B cell (primary cell): ENCODE data around the gene MAPT. TPM values are rescaled to one million over a fixed set of nuclear protein-coding genes. Genes with fewer than 3 reads are reported as not detected.

Experiments
- ATAC-seq: fragments of 200-7000 bp; cut with Tn5 transposase; one replicate; pipeline ENCODE4 v1.10.0; 2021; ENCODE audit warnings: low read depth, mild to moderate bottlenecking, moderate number of reproducible peaks, moderate library complexity
- CTCF ChIA-PET: fragments of 350-600 bp; sonication (Branson Sonifier 250); formaldehyde crosslinking; loops from one replicate; lab custom pipeline; 2021; ENCODE audit warnings: antibody characterized with exemption, inconsistent platforms; lab: Charles Lee
- POLR2A ChIA-PET: fragments of 350-600 bp; sonication (Branson Sonifier 250); formaldehyde crosslinking; loops from one replicate; lab custom pipeline; 2021; ENCODE audit warnings: antibody characterized with exemption; lab: Charles Lee
- DNase-seq: peaks from one replicate; pipeline ENCODE4 v3.0.0; 2013
- H2AFZ ChIP-seq: 2 replicates; pipeline ENCODE4 v1.6.1; 2012; ENCODE audit warnings: mild to moderate bottlenecking, low read depth, low read length; ENCODE audit not compliant: insufficient read depth, poor library complexity, severe bottlenecking
- H3K27ac ChIP-seq, 2 donors: 1 replicate in 1 of 2; 2 replicates in 1 of 2; pipeline ENCODE4 v1.5.1; 2012 to 2013; ENCODE audit warnings: low read length in 2 of 2, mild to moderate bottlenecking in 2 of 2, moderate library complexity in 1 of 2
- H3K27me3 ChIP-seq, 4 experiments: fragments of 200-600 bp in 1 of 4; sonication (generic) in 1 of 4; replicated peaks in 1 of 4; 1 replicate in 2 of 4; 2 replicates in 2 of 4; pipeline versions ENCODE4 v1.6.1 to v1.7.0; 2013 to 2016; ENCODE audit warnings: low read length in 3 of 4, mild to moderate bottlenecking in 2 of 4, mixed read lengths in 1 of 4, moderate library complexity in 1 of 4; ENCODE audit not compliant: insufficient read depth in 4 of 4, control insufficient read depth in 3 of 4; ENCODE audit errors: control extremely low read depth in 1 of 4
- H3K36me3 ChIP-seq, 2 experiments: replicated peaks in 1 of 2; 1 replicate in 1 of 2; 2 replicates in 1 of 2; pipeline versions ENCODE4 v1.6.1 to v1.7.1; 2013; ENCODE audit warnings: low read length in 1 of 2; ENCODE audit not compliant: insufficient read depth in 2 of 2, control insufficient read depth in 1 of 2; ENCODE audit errors: control extremely low read depth in 1 of 2, extremely low read depth in 1 of 2
- H3K4me1 ChIP-seq, 2 donors: fragments of 200-600 bp in 1 of 2; sonication (generic) in 1 of 2; 1 replicate in 1 of 2; 2 replicates in 1 of 2; pipeline versions ENCODE4 v1.5.1 to v1.6.1; 2013 to 2017; ENCODE audit warnings: low read length in 2 of 2; ENCODE audit not compliant: control insufficient read depth in 2 of 2, insufficient read depth in 2 of 2
- H3K4me2 ChIP-seq: replicated peaks from 2 replicates; pipeline ENCODE3; 2012; ENCODE audit warnings: mild to moderate bottlenecking, low read depth, low read length; ENCODE audit not compliant: poor library complexity, severe bottlenecking
- H3K4me3 ChIP-seq, 5 experiments: fragments of 200-600 bp in 1 of 5; sonication (generic) in 1 of 5; 1 replicate in 3 of 5; 2 replicates in 2 of 5; pipeline versions ENCODE4 v1.5.1 to v1.7.0; 2011 to 2016; ENCODE audit warnings: low read length in 4 of 5, mild to moderate bottlenecking in 4 of 5, low read depth in 2 of 5, control low read depth in 1 of 5, moderate library complexity in 1 of 5; ENCODE audit not compliant: insufficient read depth in 1 of 5; ENCODE audit errors: control extremely low read depth in 1 of 5, extremely low read depth in 1 of 5
- H3K79me2 ChIP-seq: fragments of 200-600 bp; sonication (generic); one replicate; pipeline ENCODE4 v1.6.0; 2016; ENCODE audit warnings: low read length; ENCODE audit not compliant: control insufficient read depth, insufficient read depth
- H3K9ac ChIP-seq: fragments of 200-600 bp; sonication (generic); 2 replicates; pipeline ENCODE4 v1.6.1; 2017; ENCODE audit warnings: mild to moderate bottlenecking, low read length, moderate library complexity
- H3K9me3 ChIP-seq, 3 donors: one replicate each; pipeline versions ENCODE4 v1.6.1 to v1.7.1; 2013; ENCODE audit warnings: low read length in 2 of 3; ENCODE audit not compliant: control insufficient read depth in 2 of 3, insufficient read depth in 1 of 3; ENCODE audit errors: control extremely low read depth in 1 of 3
- H4K20me1 ChIP-seq: 2 replicates; pipeline ENCODE4 v1.6.0; 2012; ENCODE audit warnings: mild to moderate bottlenecking, low read length; ENCODE audit not compliant: insufficient read depth, control insufficient read depth, poor library complexity, severe bottlenecking
- H3K27ac Mint-ChIP-seq: one replicate; pipeline ENCODE4 v1.8.0; 2021; ENCODE audit warnings: mixed read lengths
- H3K27me3 Mint-ChIP-seq: one replicate; pipeline ENCODE4 v1.8.0; 2021; ENCODE audit warnings: mixed read lengths
- H3K4me1 Mint-ChIP-seq: one replicate; pipeline ENCODE4 v1.8.0; 2021; ENCODE audit warnings: mixed read lengths
- H3K4me3 Mint-ChIP-seq: one replicate; pipeline ENCODE4 v1.8.0; 2021; ENCODE audit warnings: mixed read lengths
- H3K9me3 Mint-ChIP-seq: one replicate; pipeline ENCODE4 v1.8.0; 2022; ENCODE audit warnings: mixed read lengths; ENCODE audit not compliant: insufficient read depth
- CTCF ChIP-seq: fragments of 200-600 bp; IDR thresholded peaks from one replicate; pipeline ENCODE4 v1.8.0; 2022; ENCODE audit warnings: antibody characterized with exemption, mild to moderate bottlenecking
- EZH2 ChIP-seq: IDR thresholded peaks from 2 replicates; pipeline ENCODE4 v1.6.1; 2012; ENCODE audit warnings: borderline replicate concordance, low read depth, mild to moderate bottlenecking, moderate library complexity, low read length; ENCODE audit not compliant: insufficient read depth, poor library complexity, severe bottlenecking
- WGBS: methylation state at CpG from one replicate; pipeline ENCODE4 v1.1.5; 2013; ENCODE audit warnings: missing lambda C conversion rate; ENCODE audit not compliant: insufficient coverage; 5-methylcytosine and 5-hydroxymethylcytosine counted together
- intact Hi-C: fragments of 100-400 bp; cut with micrococcal nuclease; formaldehyde crosslinking; loops from one replicate; pipeline ENCODE4 v1.10.0; 2022
- polyA plus RNA-seq: library from polyadenylated mRNA; depleted of rRNA; stranded (reverse); fragments of >200 nt; gene quantifications from 2 replicates; pipeline ENCODE4 v1.2.3, GENCODE V29; 2012
- total RNA-seq, 2 donors: library from RNA; stranded (reverse); fragments of 120-200 nt in 1 of 2; gene quantifications; 1 replicate in 1 of 2; 2 replicates in 1 of 2; pipeline versions ENCODE4 v1.2.3 to v1.2.4, GENCODE V29; 2013 to 2022

MAPT gene
- total and polyA plus RNA-seq, 2 donors (not counting 1 experiment from before 2014, with no cell fraction given) = 0.13 to 0.20 TPM

GRCh38 chr17:46030752-46031151 lies 136.4 kb downstream of the MAPT start:
- intact Hi-C loops = no loop called here
- peak overlapping the region; percentile 10 for H3K27ac Mint-ChIP-seq
- WGBS = 94% methylated on average over 3 of the region's 3 CpGs
- Histone ChIP-seq H3K4me1 (peaks cover 39 to 44% of the 10 kb centered on the region in 2 donors), H3K4me3 (no peak overlapping the region), H4K20me1 (no peaks in the 10 kb centered on the region), H3K9ac (no peak overlapping the region), H3K36me3 (peaks cover 6 to 54% of the 10 kb centered on the region in 2 experiments), H3K4me2 (no peak overlapping the region), H3K79me2 (no peaks in the 10 kb centered on the region), H2AFZ (no peak overlapping the region), H3K27ac (peak overlapping the region in 1 of 2 donors; percentile 45), H3K27me3 (no peaks in the 10 kb centered on the region), H3K9me3 (peaks cover 0 to 3% (median 2%) of the 10 kb centered on the region in 3 donors)
- peaks cover 43% of the 10 kb centered on the region for H3K4me1 Mint-ChIP-seq
- ChIA-PET CTCF (interaction anchor here (1.6 to 6.2 kb wide), 2 partner anchors 14 to 28 kb away, joined by 5 to 43 read pairs; no protein-coding TSS in a partner anchor), POLR2A (interaction anchor here (0.6 kb wide), 1 partner anchor 257 kb away, joined by 4 read pairs; no protein-coding TSS in a partner anchor)
- no peak for ATAC-seq
- H3K9me3 Mint-ChIP-seq = no peaks in the 10 kb centered on the region
- TF ChIP-seq EZH2 (no peak), CTCF (no peak)
- no peaks in the 10 kb centered on the region for H3K27me3 Mint-ChIP-seq
- H3K4me3 Mint-ChIP-seq = no peak overlapping the region
- no peak for DNase-seq

GRCh38 chr17:46031440-46031839 lies 137.1 kb downstream of the MAPT start:
- DNase-seq (no peak), ATAC-seq (no peak)
- Histone ChIP-seq H3K4me2 (no peak overlapping the region), H3K4me1 (peaks cover 32 to 37% of the 10 kb centered on the region in 2 donors), H3K9me3 (peaks cover 0 to 3% (median 2%) of the 10 kb centered on the region in 3 donors), H3K79me2 (no peaks in the 10 kb centered on the region), H4K20me1 (no peaks in the 10 kb centered on the region), H3K4me3 (no peak overlapping the region), H3K27me3 (no peaks in the 10 kb centered on the region), H3K36me3 (peaks cover 6 to 61% of the 10 kb centered on the region in 2 experiments), H3K27ac (no peak overlapping the region), H3K9ac (no peak overlapping the region), H2AFZ (no peak overlapping the region)
- Mint-ChIP-seq H3K27me3 (no peaks in the 10 kb centered on the region), H3K27ac (no peak overlapping the region), H3K4me1 (peaks cover 36% of the 10 kb centered on the region), H3K9me3 (no peaks in the 10 kb centered on the region), H3K4me3 (no peak overlapping the region)
- TF ChIP-seq CTCF = no peak
- no peak for TF ChIP-seq EZH2
- ChIA-PET POLR2A (no interaction called here), CTCF (interaction anchor here (1.6 to 6.2 kb wide), 2 partner anchors 13 to 29 kb away, joined by 5 to 43 read pairs; no protein-coding TSS in a partner anchor)
- 96% methylated on average over 16 of the region's 16 CpGs for WGBS
- intact Hi-C loops = no loop called here
